ENCODE measurements around the gene ITSN1. TPM values are rescaled to one million over a fixed set of nuclear protein-coding genes. Genes with fewer than 3 reads are reported as not detected.

Gene ITSN1
- total and polyA plus RNA-seq, 2 donors from 2014 or later = 8.1 to 42.5 TPM

DNA sequence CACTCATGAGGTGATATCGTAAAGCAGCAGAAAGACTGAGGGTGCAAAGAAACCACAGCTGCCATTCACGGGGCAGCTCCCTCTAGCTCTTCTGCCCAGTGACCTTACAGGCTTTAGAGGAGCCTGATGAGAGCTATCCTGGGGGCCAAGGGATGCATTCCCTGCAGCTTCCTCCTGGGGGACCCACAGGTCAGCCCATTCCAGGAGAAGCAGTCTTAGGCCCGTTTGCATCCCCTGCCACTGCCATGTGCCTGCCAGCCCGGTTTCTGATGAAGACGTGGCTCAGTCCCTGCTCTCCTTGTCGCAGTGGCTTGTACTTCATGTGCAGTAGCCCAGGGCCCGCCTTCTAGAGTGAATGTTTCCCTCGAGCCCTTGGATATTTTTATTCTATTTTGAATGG, 250.6 kb downstream of the ITSN1 start:
- Histone ChIP-seq H3K27me3 (ENCODE audit: control insufficient read depth, insufficient read depth, low read length) (no peaks in the 10 kb centered on the region), H3K9ac (ENCODE audit: low read length in 3 of 3) (no peak overlapping the region), H3K4me1 (ENCODE audit: control insufficient read depth in 2 of 3, insufficient read depth in 2 of 3, low read depth in 1 of 3, low read length in 3 of 3) (peaks cover 0 to 4% (median 2%) of the 10 kb centered on the region in 3 donors), H3K4me3 (ENCODE audit: low read length in 3 of 3) (no peak overlapping the region), H3K9me3 (ENCODE audit: control insufficient read depth in 2 of 3, insufficient read depth in 1 of 3, low read length in 3 of 3) (no peaks in the 10 kb centered on the region), H3K27ac (ENCODE audit: low read depth in 2 of 2, low read length in 2 of 2) (no peak overlapping the region), H3K36me3 (ENCODE audit: control insufficient read depth in 2 of 3, insufficient read depth in 3 of 3, low read length in 3 of 3) (no peaks in the 10 kb centered on the region)
- DNase-seq = no peak
- TF ChIP-seq, protein P1, sequence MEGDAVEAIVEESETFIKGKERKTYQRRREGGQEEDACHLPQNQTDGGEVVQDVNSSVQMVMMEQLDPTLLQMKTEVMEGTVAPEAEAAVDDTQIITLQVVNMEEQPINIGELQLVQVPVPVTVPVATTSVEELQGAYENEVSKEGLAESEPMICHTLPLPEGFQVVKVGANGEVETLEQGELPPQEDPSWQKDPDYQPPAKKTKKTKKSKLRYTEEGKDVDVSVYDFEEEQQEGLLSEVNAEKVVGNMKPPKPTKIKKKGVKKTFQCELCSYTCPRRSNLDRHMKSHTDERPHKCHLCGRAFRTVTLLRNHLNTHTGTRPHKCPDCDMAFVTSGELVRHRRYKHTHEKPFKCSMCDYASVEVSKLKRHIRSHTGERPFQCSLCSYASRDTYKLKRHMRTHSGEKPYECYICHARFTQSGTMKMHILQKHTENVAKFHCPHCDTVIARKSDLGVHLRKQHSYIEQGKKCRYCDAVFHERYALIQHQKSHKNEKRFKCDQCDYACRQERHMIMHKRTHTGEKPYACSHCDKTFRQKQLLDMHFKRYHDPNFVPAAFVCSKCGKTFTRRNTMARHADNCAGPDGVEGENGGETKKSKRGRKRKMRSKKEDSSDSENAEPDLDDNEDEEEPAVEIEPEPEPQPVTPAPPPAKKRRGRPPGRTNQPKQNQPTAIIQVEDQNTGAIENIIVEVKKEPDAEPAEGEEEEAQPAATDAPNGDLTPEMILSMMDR (IDR thresholded peaks at IDR 0.05; ENCODE audit: borderline replicate concordance, extremely low read depth, insufficient read depth) = no peak
- no peak for FAIRE-seq
- intact Hi-C loops (cut with DNase I) = no loop called here

DNA sequence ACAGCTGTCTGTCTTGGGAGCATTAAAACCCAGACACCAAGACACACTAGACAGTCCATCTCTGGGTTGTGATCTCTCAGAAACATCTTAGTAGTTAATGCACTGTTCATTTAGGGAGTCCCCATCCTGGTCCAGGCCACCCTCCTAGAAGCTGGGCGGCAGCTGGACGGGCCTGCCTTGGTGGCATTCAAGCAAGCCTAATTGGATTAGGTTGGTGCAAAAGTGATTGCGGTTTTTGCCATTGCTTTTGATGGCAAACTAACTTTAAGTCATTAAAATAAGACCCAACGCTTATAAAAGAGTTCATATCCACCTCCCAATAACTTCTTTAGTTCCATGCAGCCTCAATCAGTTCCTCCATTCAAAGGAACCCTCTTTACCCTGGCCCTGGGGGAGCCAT, 251.6 kb downstream of the ITSN1 start:
- DNase-seq = no peak
- TF ChIP-seq, protein P1 (IDR thresholded peaks at IDR 0.05; ENCODE audit: borderline replicate concordance, extremely low read depth, insufficient read depth) = no peak
- FAIRE-seq = no peak
- no peak overlapping the region for H3K27ac ChIP-seq (ENCODE audit: low read depth in 2 of 2, low read length in 2 of 2)
- no peaks in the 10 kb centered on the region for H3K27me3 ChIP-seq (ENCODE audit: control insufficient read depth, insufficient read depth, low read length)
- no peak overlapping the region for H3K4me3 ChIP-seq (ENCODE audit: low read length in 3 of 3)
- no peak overlapping the region for H3K9ac ChIP-seq (ENCODE audit: low read length in 3 of 3)
- H3K4me1 ChIP-seq (ENCODE audit: control insufficient read depth in 2 of 3, insufficient read depth in 2 of 3, low read depth in 1 of 3, low read length in 3 of 3) = peaks cover 0 to 4% (median 2%) of the 10 kb centered on the region in 3 donors
- intact Hi-C loops (cut with DNase I) = no loop called here
- peaks cover 0 to 3% (median 0%) of the 10 kb centered on the region in 3 donors for H3K36me3 ChIP-seq (ENCODE audit: control insufficient read depth in 2 of 3, insufficient read depth in 3 of 3, low read length in 3 of 3)
- H3K9me3 ChIP-seq (ENCODE audit: control insufficient read depth in 2 of 3, insufficient read depth in 1 of 3, low read length in 3 of 3) = no peaks in the 10 kb centered on the region

DNA sequence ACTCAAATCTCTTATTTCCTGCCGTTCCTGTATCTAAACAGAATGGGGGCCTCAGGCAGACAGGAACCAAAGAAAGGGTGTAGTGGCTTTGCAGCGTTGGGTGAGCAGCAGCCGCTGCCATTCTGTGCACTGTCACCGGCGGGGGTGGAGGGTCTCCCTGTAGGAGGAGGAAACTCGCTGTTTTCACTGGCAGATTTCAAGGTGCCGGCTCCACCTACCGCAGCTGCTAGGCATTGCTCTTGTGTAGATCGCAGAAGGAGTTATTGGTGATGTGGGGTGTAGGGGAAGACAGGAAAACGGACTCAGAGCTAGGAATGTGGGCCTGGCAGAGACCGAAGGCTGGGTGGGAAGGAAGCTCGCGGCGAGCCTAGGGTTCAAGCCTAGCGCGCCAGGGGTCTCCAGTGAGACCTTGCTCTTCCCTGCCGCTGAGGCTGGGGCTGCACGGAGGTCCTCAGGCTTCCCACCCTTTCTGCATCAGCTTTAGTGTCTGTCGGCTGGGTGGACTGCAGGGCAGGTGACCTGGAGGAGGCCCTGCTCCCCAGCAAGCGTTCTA, 252.5 kb downstream of the ITSN1 start:
- intact Hi-C loops (cut with DNase I) = no loop called here
- Histone ChIP-seq H3K9me3 (ENCODE audit: control insufficient read depth in 2 of 3, insufficient read depth in 1 of 3, low read length in 3 of 3) (no peaks in the 10 kb centered on the region), H3K27ac (ENCODE audit: low read depth in 2 of 2, low read length in 2 of 2) (no peak overlapping the region), H3K9ac (ENCODE audit: low read length in 3 of 3) (peak overlapping the region; percentile 8 to 23 (median 8)), H3K4me1 (ENCODE audit: control insufficient read depth in 2 of 3, insufficient read depth in 2 of 3, low read depth in 1 of 3, low read length in 3 of 3) (peaks cover 0 to 4% (median 2%) of the 10 kb centered on the region in 3 donors), H3K27me3 (ENCODE audit: control insufficient read depth, insufficient read depth, low read length) (no peaks in the 10 kb centered on the region), H3K36me3 (ENCODE audit: control insufficient read depth in 2 of 3, insufficient read depth in 3 of 3, low read length in 3 of 3) (peaks cover 0 to 3% (median 0%) of the 10 kb centered on the region in 3 donors), H3K4me3 (ENCODE audit: low read length in 3 of 3) (peak overlapping the region in 2 of 3 donors; percentile 25 to 40)
- FAIRE-seq (no peak), DNase-seq (peak; percentile 86 to 95 (median 91))
- TF ChIP-seq, protein P1 (IDR thresholded peaks at IDR 0.05; ENCODE audit: borderline replicate concordance, extremely low read depth, insufficient read depth) = peak; percentile 75
